ENCODE results near the gene NXT1. TPM values are rescaled to one million over a fixed set of nuclear protein-coding genes. Genes with fewer than 3 reads are reported as not detected.
A peak's percentile ranks its signal among the peaks of the same experiment; 100 is the strongest.

NXT1 gene
- total and polyA plus RNA-seq, 2 donors (not counting 1 experiment from before 2014, with no cell fraction given): 21.4 to 147 TPM

- POLR2A ChIA-PET: interaction anchor here (0.6 to 2.6 kb wide), 8 partner anchors 9 to 1846 kb away, joined by 4 to 30 read pairs (median 6); partner anchors contain the start of genes ENTPD6, GZF1 and NAPB
- peak overlapping the region; percentile 97 for H3K4me3 Mint-ChIP-seq
- peaks cover 29% of the 10 kb centered on the region for H3K4me1 Mint-ChIP-seq
- ATAC-seq (ENCODE audit: low read depth): peak; percentile 44
- Histone ChIP-seq H2AFZ (ENCODE audit: insufficient read depth, low read depth, low read length, poor library complexity, severe bottlenecking) (peak overlapping the region; percentile 82), H3K9ac (ENCODE audit: low read length) (peak overlapping the region; percentile 92), H3K4me2 (replicated peaks; ENCODE audit: low read depth, low read length, poor library complexity, severe bottlenecking) (peak overlapping the region; percentile 77), H3K79me2 (ENCODE audit: control insufficient read depth, insufficient read depth, low read length) (peaks cover 39% of the 10 kb centered on the region), H3K27ac (ENCODE audit: low read length in 2 of 2) (peak overlapping the region; percentile 96 to 98), H4K20me1 (ENCODE audit: control insufficient read depth, insufficient read depth, low read length, poor library complexity, severe bottlenecking) (peaks cover 4% of the 10 kb centered on the region), H3K9me3 (ENCODE audit: control extremely low read depth in 1 of 3, control insufficient read depth in 2 of 3, insufficient read depth in 1 of 3, low read length in 2 of 3) (no peaks in the 10 kb centered on the region), H3K27me3 (replicated peaks in 1 of 4; ENCODE audit: control extremely low read depth in 1 of 4, control insufficient read depth in 3 of 4, insufficient read depth in 4 of 4, low read length in 3 of 4) (no peaks in the 10 kb centered on the region), H3K36me3 (replicated peaks in 1 of 2; ENCODE audit: control extremely low read depth in 1 of 2, control insufficient read depth in 1 of 2, extremely low read depth in 1 of 2, insufficient read depth in 2 of 2, low read length in 1 of 2) (peaks cover under 1 to 2% of the 10 kb centered on the region in 2 experiments), H3K4me1 (ENCODE audit: control insufficient read depth in 2 of 2, insufficient read depth in 2 of 2, low read length in 2 of 2) (peaks cover 19 to 23% of the 10 kb centered on the region in 2 donors), H3K4me3 (ENCODE audit: control extremely low read depth in 1 of 5, extremely low read depth in 1 of 5, insufficient read depth in 1 of 5, low read depth in 2 of 5, low read length in 4 of 5) (peak overlapping the region; percentile 82 to 96 (median 84))
- CTCF ChIA-PET: interaction anchor here (1.0 to 3.3 kb wide), 13 partner anchors 9 to 97 kb away, joined by 3 to 36 read pairs (median 9); partner anchors contain the start of gene NAPB
- TF ChIP-seq CTCF (IDR thresholded peaks at IDR 0.05) (peak; percentile 78), EZH2 (IDR thresholded peaks at IDR 0.05; ENCODE audit: borderline replicate concordance, insufficient read depth, low read depth, low read length, poor library complexity, severe bottlenecking) (no peak)
- WGBS (ENCODE audit: insufficient coverage): 12% methylated on average over 17 of the region's 23 CpGs
- H3K27ac Mint-ChIP-seq: peak overlapping the region; percentile 99
- no peaks in the 10 kb centered on the region for H3K27me3 Mint-ChIP-seq
- DNase-seq: no peak
- H3K9me3 Mint-ChIP-seq (ENCODE audit: insufficient read depth): no peaks in the 10 kb centered on the region
- intact Hi-C loops (cut with micrococcal nuclease): loop anchor here (1.0 to 5.0 kb wide), 3 partner anchors 9 to 258 kb away; partner anchors contain the start of genes CST9 and GZF1
Measured at GRCh38 chr20:23349338-23350195, 1.0 kb upstream of the NXT1 start.

All from B cell (primary cell).